Frontal cortex (tissue), 4 donors: ENCODE measurements around the gene OPRL1. TPM values are rescaled to one million over a fixed set of nuclear protein-coding genes. Genes with fewer than 3 reads are reported as not detected.

Experiments
- DNase-seq, 2 donors: peaks; one replicate each; pipeline ENCODE4 v3.0.0; 2012; ENCODE audit warnings: low spot score in 2 of 2
- FAIRE-seq: peaks from 2 replicates; lab custom pipeline; 2012; peaks lifted over from hg19 to GRCh38; lab: Jason Lieb, UNC
- total RNA-seq: library from RNA; depleted of rRNA; stranded (reverse); fragments of >200 nt; gene quantifications from one replicate; pipeline ENCODE4 v1.2.3, GENCODE V29; 2014
- donor health status: control.
- donor health status: control.
- donor health status: control.

Gene OPRL1
- 13.5 TPM for total RNA-seq

DNA sequence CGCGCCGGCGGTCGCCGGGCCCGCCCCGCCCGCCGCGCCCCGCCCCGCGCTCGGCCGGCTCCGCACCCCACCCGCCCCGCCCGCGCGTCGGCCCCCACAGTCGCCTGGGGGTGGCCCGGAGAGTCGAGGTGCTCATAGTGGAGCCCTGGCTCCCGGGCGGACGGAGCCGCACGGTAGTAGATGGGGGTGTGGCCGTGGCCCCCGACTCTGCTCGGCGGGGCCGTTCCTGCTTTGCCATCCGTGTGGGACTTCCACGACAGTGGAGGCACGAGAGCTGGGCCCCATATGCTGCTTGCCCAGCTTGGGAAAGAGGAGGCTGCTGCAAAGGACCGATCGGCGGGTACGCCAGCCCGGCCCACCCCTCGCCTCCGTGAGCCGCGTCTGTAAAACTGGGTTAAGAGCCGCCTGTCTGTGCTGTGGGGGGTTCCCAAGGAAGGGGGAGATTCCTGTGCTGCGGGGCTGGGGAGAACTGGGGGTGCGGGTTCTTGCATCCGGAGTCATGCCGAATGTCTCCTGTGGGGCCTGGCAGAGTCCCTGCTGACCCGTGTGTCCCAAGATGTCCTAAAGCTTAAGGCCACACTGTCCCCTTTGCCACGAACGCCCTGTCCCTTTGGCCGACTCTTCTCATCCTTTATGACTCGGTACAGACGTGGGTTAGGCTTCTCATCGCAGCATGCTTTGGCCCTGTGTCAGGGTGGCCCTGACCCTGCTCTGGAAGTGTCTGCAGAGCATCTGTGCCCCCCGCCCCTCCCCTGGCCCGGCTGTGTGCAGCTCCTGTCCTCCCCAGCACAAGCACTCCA lies at the start of gene OPRL1:
Gene OPRL1, plus strand, starts transcription at position 70 of the 800 bp plus-strand sequence. CDS start 12,639 bp downstream, outside the sequence.
- FAIRE-seq (no peak), DNase-seq (no peak)

DNA sequence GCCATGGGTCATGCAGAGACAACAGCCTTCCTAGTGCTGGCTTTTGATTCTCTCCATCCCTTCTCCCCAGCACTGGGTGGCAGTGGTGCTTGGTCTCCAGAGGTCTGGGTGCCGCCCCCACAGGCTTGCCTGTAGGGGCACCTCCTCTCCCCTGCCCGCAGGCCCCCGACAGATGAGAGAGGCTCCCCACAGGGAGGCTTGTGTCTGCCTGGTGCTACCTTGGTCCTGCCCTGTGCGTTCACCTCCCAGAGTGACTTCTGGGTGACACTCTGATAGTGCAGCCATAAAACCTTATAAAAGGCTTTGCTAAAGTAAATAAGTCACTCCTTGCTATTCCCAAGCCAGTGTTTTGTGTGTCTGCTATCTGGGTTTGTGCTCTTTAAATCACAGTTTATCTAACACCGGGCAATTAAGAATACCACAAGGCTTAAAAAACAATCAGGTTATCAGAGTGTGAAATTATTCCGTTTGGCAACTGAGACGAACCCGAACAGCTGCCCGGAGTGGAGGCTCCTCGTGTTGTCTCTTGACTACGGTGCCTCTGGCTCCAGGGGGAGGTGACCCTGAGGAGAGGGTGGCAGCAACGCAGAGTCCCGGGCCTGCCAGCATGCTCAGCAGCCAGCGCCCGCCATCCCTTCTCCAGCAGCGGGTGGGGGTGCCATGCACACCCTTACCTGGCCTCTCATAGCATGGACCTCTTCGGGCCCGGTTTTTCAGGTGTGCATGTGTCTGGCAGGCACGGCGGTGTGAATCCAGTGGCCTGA lies 49.3 kb upstream of the OPRL1 start:
- no peak for FAIRE-seq

GRCh38 chr20:64031822-64032314 lies 48.0 kb upstream of the OPRL1 start:
- FAIRE-seq (no peak), DNase-seq (no peak)

More for the DNA sequence above, 49.3 kb upstream of the OPRL1 start:
- DNase-seq = no peak

GRCh38 chr20:64032706-64033624 lies 46.9 kb upstream of the OPRL1 start:
- FAIRE-seq (no peak), DNase-seq (no peak)

- DNase-seq (no peak), FAIRE-seq (no peak)
Measured at GRCh38 chr20:64033981-64034493, 45.8 kb upstream of the OPRL1 start.

DNA sequence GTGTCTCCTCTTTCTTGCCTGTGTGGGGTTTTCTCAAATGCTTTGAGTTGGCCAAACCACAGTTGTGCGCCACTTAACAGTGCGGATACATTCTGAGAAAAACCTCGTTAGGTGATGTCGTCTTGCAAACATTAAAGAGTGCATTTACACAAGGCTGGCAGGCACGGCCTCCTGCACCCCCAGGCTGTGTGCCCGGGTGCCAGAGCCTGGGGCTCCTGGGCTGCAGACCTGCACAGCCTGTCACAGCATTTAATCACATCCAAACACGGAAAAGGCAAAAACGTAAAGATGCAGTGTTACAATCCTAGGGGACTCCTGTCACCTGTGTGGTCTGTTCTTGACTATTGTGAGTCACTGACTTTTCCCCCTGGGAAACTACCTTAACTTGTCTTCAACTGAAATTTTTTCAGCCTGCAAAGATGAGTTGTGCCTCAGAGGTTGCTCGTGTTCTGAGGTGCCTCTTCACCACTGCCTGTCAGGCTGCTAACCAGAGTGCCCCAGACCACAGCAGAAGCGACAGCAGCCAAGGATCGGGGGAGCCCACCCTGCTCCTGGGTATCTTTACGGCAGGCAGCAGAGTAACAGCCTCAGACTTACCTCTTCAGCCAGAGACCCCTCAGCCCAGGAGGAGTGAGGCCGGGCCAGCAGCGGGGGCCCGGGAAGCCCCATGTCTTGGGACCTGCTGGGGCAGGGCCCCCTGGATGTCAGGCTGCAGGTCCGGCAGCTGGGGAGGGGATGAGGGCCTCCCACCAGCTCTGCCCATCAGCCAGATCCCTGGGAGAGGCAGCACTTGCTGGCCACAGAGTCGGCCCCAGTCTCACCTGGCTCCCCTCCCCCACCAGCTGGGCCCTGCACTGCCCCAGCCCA lies 44.6 kb upstream of the OPRL1 start:
- DNase-seq = no peak
- no peak for FAIRE-seq

GRCh38 chr20:64035933-64036345 lies 43.9 kb upstream of the OPRL1 start, which contains the start of gene C20orf204:
Gene C20orf204, plus strand, starts transcription at chr20:64036182. Its CDS starts 142 bp downstream, at chr20:64036324.
- no peak for DNase-seq
- FAIRE-seq = no peak

GRCh38 chr20:64036346-64037198 lies 43.3 kb upstream of the OPRL1 start:
- FAIRE-seq = no peak
- no peak for DNase-seq

GRCh38 chr20:64037199-64037497 lies 42.7 kb upstream of the OPRL1 start:
- DNase-seq (no peak), FAIRE-seq (no peak)

DNA sequence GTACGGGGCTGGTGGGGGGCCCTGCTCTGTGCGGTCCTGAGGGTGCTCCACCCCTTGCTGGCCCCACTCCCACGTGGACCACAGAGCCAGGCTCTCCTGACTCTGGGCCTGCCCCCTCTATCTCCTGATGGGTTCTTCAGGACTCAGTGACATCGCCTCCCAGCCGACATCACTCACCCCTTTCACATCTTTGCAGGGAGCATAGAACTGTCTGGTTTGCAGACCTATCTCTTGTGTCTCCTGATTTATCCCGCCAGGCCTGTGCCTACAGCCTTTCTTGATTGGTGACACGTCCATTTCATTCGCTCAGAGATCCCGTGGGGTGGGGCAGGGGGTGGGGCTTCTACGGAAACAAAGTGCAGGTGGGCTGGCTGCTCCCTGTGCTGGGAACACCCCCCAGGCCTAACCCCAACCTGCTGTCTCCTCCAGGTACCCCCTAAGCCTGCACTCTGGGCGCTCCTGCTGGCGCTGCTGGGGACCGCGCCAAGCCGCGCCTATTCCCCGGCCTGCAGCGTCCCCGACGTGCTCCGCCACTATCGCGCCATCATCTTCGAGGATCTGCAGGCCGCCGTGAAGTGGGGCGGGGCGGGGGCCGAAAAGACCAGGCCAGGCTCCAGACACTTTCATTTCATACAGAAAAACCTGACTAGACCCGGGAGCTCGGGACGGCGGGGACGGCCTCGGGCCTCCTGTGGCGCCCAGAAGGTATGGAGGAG lies 42.2 kb upstream of the OPRL1 start:
- FAIRE-seq (no peak), DNase-seq (no peak)

GRCh38 chr20:64038224-64038564 lies 41.7 kb upstream of the OPRL1 start:
- FAIRE-seq (no peak), DNase-seq (no peak)

GRCh38 chr20:64038565-64039292 lies 41.2 kb upstream of the OPRL1 start:
- DNase-seq = peak; percentile 84 to 90
- no peak for FAIRE-seq

- DNase-seq = no peak
- FAIRE-seq = no peak
Measured at GRCh38 chr20:64039293-64040160, 40.4 kb upstream of the OPRL1 start.

DNA sequence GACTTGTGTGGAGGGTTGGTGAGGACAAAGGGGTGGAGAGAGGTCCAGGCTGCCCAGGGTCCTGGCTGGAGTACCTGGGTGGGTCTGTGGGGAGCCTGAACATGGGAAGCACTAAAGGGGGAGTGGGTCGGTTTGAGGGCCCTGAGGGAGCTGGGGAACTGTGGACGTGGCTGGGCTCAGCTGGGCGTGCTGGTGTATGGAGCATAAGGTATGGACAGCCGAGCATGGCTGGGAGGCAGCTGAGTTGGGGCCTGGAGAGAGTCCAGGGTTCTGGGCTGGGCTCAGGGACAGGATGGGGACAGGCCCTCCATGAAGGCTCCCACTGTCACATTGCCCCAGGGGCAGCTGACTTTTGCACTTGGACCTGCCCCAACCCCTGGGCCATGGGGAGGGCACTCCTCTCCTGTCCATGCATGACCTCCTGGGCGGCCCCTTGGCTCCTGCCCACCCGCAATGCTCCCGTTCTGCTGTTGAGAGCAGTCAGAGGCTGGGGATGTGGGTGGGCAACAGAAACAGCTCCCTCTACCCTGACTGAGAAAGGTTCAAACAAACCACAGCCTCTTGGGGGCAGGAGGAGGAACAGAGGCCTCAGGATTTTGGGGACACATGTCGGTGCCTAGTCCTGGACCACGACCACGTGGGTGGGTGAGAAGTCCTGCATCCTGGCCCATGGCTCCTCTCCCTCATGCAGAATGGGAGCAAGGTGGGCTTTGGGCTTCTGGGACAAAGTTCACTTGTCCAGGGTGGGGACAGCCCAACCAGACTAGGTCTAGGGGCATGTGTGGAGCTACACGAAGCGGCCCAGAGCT lies 39.4 kb upstream of the OPRL1 start:
- DNase-seq = no peak
- FAIRE-seq = no peak
